ENCODE results near the gene ANKRD16. TPM values are rescaled to one million over a fixed set of nuclear protein-coding genes. Genes with fewer than 3 reads are reported as not detected.

ANKRD16 gene
- total and polyA plus RNA-seq, 9 donors = 6.6 to 15.3 (median 9.6) TPM

DNA sequence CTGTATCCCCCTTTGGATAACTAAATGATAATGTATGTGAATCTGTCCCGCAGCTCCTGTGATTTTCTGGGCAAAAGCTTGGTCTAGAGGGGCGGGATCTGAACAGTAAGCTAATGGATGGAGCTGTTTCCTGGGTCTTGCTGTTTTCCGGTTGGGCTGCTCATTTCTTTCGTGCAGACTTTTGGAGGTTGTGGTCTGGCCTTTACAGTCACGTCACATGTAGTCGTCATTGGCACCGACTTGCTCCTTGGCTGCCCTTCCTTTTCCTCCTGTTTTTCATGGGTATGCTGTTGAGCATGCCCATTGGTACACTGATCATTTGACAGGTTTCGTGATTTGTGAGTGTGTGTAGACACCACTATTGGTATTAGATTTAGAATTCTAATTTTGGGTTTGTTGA is 2.3 kb upstream of the ANKRD16 start:
- no peak overlapping the region for H3K27ac ChIP-seq
- H3K4me3 ChIP-seq = no peak overlapping the region
- H3K27me3 ChIP-seq = no peaks in the 10 kb centered on the region
- 60 to 66% (median 64%) methylated on average over 8 of the region's 8 CpGs for WGBS, 3 donors
- TF ChIP-seq EP300 (IDR thresholded peaks at IDR 0.05) (no peak), POLR2A (IDR thresholded peaks at IDR 0.05) (no peak)
- TF ChIP-seq, protein P1, sequence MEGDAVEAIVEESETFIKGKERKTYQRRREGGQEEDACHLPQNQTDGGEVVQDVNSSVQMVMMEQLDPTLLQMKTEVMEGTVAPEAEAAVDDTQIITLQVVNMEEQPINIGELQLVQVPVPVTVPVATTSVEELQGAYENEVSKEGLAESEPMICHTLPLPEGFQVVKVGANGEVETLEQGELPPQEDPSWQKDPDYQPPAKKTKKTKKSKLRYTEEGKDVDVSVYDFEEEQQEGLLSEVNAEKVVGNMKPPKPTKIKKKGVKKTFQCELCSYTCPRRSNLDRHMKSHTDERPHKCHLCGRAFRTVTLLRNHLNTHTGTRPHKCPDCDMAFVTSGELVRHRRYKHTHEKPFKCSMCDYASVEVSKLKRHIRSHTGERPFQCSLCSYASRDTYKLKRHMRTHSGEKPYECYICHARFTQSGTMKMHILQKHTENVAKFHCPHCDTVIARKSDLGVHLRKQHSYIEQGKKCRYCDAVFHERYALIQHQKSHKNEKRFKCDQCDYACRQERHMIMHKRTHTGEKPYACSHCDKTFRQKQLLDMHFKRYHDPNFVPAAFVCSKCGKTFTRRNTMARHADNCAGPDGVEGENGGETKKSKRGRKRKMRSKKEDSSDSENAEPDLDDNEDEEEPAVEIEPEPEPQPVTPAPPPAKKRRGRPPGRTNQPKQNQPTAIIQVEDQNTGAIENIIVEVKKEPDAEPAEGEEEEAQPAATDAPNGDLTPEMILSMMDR (IDR thresholded peaks at IDR 0.05) = no peak
- no peaks in the 10 kb centered on the region for H3K9me3 ChIP-seq
- no peak for DNase-seq
- peaks cover 15% of the 10 kb centered on the region for H3K4me1 ChIP-seq (ENCODE audit: insufficient read depth)
- no peaks in the 10 kb centered on the region for H3K36me3 ChIP-seq
- intact Hi-C loops (cut with DNase I) = loop anchor here in 2 of 4 donors (5.0 to 10.0 kb wide), 2 partner anchors 53 to 80 kb away; partner anchors contain the start of gene GDI2 (in 1 of the 2)

DNA sequence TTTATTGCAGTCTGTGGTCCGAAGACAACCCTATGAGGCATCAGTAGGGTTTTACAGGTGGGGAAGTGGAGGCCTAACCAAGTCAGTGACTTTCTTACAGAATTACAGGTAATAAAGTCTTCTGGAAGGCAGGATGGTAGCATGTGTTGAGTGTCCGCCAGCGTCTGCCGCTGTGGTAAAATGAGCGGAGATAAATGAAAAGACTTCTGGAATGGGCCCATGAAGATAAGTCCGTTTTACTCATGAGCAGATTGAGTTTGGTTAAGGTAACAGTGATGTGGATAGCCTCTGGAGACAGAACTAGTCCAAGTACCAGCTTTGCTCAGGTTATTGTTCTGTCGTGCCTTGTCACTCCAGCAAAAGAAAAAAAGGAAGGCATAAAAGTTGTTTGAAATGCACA is 1.3 kb upstream of the ANKRD16 start:
- Histone ChIP-seq H3K27me3 (no peaks in the 10 kb centered on the region), H3K4me1 (ENCODE audit: insufficient read depth) (peaks cover 14% of the 10 kb centered on the region), H3K4me3 (peak overlapping the region; percentile 56), H3K9me3 (no peaks in the 10 kb centered on the region), H3K27ac (peak overlapping the region in 1 of 2 donors; percentile 64), H3K36me3 (no peaks in the 10 kb centered on the region)
- TF ChIP-seq POLR2A (IDR thresholded peaks at IDR 0.05) (no peak), EP300 (IDR thresholded peaks at IDR 0.05) (no peak)
- TF ChIP-seq, protein P1 (IDR thresholded peaks at IDR 0.05) = no peak
- intact Hi-C loops (cut with DNase I) = loop anchor here in 2 of 4 donors (5.0 to 10.0 kb wide), 2 partner anchors 54 to 79 kb away; partner anchors contain the start of gene GDI2 (in 1 of the 2)
- no peak for DNase-seq
- WGBS, 3 donors = 23 to 34% (median 25%) methylated on average over 7 of the region's 7 CpGs

DNA sequence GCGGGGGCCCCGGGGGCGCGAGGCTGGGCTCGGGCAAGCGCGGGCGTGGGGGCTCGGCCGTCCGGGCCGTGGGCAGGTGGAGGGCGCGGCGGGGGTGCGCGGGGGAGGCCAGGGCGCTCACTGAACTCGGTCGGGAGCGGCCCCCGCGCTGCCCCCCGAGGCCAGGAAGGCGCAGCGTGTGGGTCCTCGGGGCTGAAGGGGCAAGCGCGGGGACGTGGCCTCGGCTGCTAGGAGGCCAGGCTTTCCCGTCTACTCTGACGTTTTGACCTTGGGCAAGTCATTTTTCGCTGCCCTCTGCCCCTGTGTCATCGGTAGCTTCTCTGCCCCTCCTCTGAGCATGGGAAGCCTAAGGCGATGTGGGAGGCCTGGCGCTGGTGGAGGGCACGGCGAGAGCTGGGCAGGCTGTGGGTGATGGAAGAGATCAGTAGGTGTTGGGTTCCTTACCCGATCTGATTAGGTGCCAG is 791 bp upstream of the ANKRD16 start:
- intact Hi-C loops (cut with DNase I) = loop anchor here in 2 of 4 donors (5.0 to 10.0 kb wide), 2 partner anchors 54 to 78 kb away; partner anchors contain the start of gene GDI2 (in 1 of the 2)
- Histone ChIP-seq H3K27ac (peak overlapping the region; percentile 64 to 73), H3K4me3 (peak overlapping the region; percentile 56), H3K4me1 (ENCODE audit: insufficient read depth) (peaks cover 14% of the 10 kb centered on the region), H3K9me3 (no peaks in the 10 kb centered on the region), H3K27me3 (no peaks in the 10 kb centered on the region), H3K36me3 (no peaks in the 10 kb centered on the region)
- no peak for TF ChIP-seq EP300 (IDR thresholded peaks at IDR 0.05)
- TF ChIP-seq POLR2A (IDR thresholded peaks at IDR 0.05) = no peak
- WGBS, 3 donors = 0 to 1% (median 1%) methylated on average over 24 to 40 of the region's 40 CpGs
- DNase-seq = peak in 1 of 5 donors; percentile 19

DNA sequence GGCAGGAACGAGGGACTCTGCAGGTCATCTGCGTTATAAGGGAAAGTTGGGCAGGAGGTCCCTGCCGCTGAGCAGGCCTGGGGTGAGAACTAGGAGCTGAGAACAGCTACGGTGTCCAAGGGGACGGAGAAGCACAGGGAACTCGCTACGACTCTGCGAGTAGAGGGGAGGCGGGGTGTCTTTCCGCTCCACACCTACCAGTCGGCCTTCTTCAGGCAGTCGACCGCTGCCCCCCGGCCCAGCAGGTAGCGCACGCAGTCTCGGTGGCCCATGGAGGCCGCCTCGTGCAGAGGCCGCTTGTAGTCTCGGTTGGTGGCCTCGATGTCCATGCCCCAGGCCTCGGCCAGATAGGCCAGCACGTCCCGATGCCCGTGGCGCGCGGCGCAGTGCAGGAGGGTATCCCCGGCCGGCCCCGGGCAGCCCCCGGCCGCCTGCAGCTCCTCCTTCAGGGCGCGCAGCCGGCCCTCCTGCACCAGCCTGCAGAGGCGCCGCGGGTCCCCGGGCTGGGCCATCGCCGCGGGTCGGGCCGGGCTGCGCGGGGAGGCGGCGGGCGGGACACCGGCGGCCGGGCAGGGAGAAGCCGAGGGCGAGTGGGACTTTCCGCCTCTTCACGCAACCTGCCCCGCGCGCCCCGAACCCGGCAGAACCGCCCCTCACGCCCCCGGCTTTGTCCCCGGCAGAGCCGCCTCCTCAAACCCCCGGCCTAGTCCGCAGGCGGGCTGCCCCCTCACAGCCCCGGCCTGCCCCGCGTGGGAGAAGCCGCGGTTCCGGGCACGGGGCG is 660 bp downstream of the ANKRD16 start:
- Histone ChIP-seq H3K4me1 (ENCODE audit: insufficient read depth) (peaks cover 14% of the 10 kb centered on the region), H3K9me3 (no peaks in the 10 kb centered on the region), H3K4me3 (peak overlapping the region; percentile 85), H3K27me3 (no peaks in the 10 kb centered on the region), H3K27ac (peak overlapping the region; percentile 0 to 68), H3K36me3 (no peaks in the 10 kb centered on the region)
- DNase-seq = peak in 2 of 5 donors; percentile 24 to 31
- intact Hi-C loops (cut with DNase I) = no loop called here
- WGBS, 3 donors = 0 to 1% (median 0%) methylated on average over 29 to 80 of the region's 80 CpGs
- TF ChIP-seq EP300 (IDR thresholded peaks at IDR 0.05) = no peak
- no peak for TF ChIP-seq POLR2A (IDR thresholded peaks at IDR 0.05)

DNA sequence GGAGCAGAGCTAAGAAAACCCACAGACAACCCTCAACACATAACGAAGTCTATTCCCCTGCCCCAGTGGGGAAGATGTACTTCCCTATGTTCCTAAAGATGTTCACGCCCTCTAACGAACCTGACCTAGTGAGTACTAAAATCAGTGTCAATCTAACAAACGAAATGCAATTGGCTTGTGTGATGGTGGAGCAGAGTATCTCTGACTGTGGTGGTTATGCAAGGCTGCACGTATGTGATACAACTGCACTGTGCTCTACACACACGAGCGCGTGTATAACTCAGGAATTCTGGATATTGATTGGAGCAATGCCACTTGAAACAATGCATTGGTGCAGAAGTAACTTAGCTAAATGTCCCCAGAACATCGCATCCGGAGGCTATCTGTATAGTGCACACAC is 1.3 kb downstream of the ANKRD16 start:
- no peak overlapping the region for H3K27ac ChIP-seq
- WGBS, 3 donors = 12 to 21% (median 14%) methylated on average over 10 of the region's 10 CpGs
- H3K4me1 ChIP-seq (ENCODE audit: insufficient read depth) = peaks cover 14% of the 10 kb centered on the region
- H3K9me3 ChIP-seq = no peaks in the 10 kb centered on the region
- TF ChIP-seq, protein P1 (IDR thresholded peaks at IDR 0.05) = no peak
- no peak for TF ChIP-seq POLR2A (IDR thresholded peaks at IDR 0.05)
- TF ChIP-seq EP300 (IDR thresholded peaks at IDR 0.05) = no peak
- no peak for DNase-seq
- H3K4me3 ChIP-seq = peak overlapping the region; percentile 85
- no peaks in the 10 kb centered on the region for H3K27me3 ChIP-seq
- intact Hi-C loops (cut with DNase I) = no loop called here
- H3K36me3 ChIP-seq = no peaks in the 10 kb centered on the region
